Loucy (cell line): Measurements from ENCODE around the gene ARFIP1.

Source experiments
- H2AFZ ChIP-seq: fragments of 200-600 bp; sonication (generic); 2 replicates; pipeline ENCODE4 v1.6.0; 2016; ENCODE audit warnings: antibody characterized with exemption, mild to moderate bottlenecking, low read length, moderate library complexity
- H3F3A ChIP-seq: fragments of 200-600 bp; 2 replicates; pipeline ENCODE4 v1.6.0; 2016; ENCODE audit warnings: antibody characterized with exemption, low read depth, mild to moderate bottlenecking
- H3K27me3 ChIP-seq: fragments of 200-600 bp; sonication (generic); 2 replicates; pipeline ENCODE4 v1.6.1; 2014; ENCODE audit warnings: low read length, mild to moderate bottlenecking; ENCODE audit not compliant: insufficient read depth, poor library complexity, severe bottlenecking
- H3K36me3 ChIP-seq: fragments of 200-600 bp; sonication (generic); 2 replicates; pipeline ENCODE4 v1.6.1; 2016; ENCODE audit warnings: low read length; ENCODE audit not compliant: insufficient read depth
- H3K4me1 ChIP-seq: fragments of 200-600 bp; sonication (generic); 2 replicates; pipeline ENCODE4 v1.5.1; 2014; ENCODE audit warnings: low read length, mild to moderate bottlenecking; ENCODE audit not compliant: insufficient read depth, poor library complexity, severe bottlenecking
- H3K4me2 ChIP-seq: fragments of 200-600 bp; sonication (generic); 2 replicates; pipeline ENCODE4 v1.6.0; 2014; ENCODE audit warnings: antibody characterized with exemption, low read length, low read depth, mild to moderate bottlenecking; ENCODE audit not compliant: poor library complexity, severe bottlenecking
- H3K4me3 ChIP-seq: fragments of 200-600 bp; sonication (generic); 2 replicates; pipeline ENCODE4 v1.5.1; 2014; ENCODE audit warnings: low read length, mild to moderate bottlenecking, mixed read lengths; ENCODE audit not compliant: poor library complexity, severe bottlenecking
- H3K79me2 ChIP-seq: fragments of 200-600 bp; sonication (generic); 2 replicates; pipeline ENCODE4 v1.6.1; 2014; ENCODE audit warnings: low read length; ENCODE audit not compliant: insufficient read depth
- H3K9ac ChIP-seq: fragments of 200-600 bp; sonication (generic); 2 replicates; pipeline ENCODE4 v1.6.0; 2014; ENCODE audit warnings: mild to moderate bottlenecking, low read depth, low read length, moderate library complexity; ENCODE audit not compliant: poor library complexity, severe bottlenecking
- H3K9me2 ChIP-seq: fragments of 200-600 bp; sonication (generic); replicated peaks from 2 replicates; pipeline ENCODE4 v1.6.1; 2016; ENCODE audit warnings: low read depth, low read length, mixed read lengths
- H3K9me3 ChIP-seq: fragments of 200-600 bp; sonication (generic); 2 replicates; pipeline ENCODE4 v1.6.1; 2014; ENCODE audit warnings: mild to moderate bottlenecking, antibody characterized with exemption, low read length, low read depth; ENCODE audit not compliant: insufficient read depth
- H4K20me1 ChIP-seq: fragments of 200-600 bp; sonication (generic); 2 replicates; pipeline ENCODE4 v1.6.0; 2014; ENCODE audit warnings: antibody characterized with exemption, low read length, mild to moderate bottlenecking; ENCODE audit not compliant: insufficient read depth, poor library complexity, severe bottlenecking
- CTCF ChIP-seq: fragments of 200-600 bp; sonication (generic); conservative IDR thresholded peaks from 2 replicates; pipeline ENCODE4 v1.5.1; 2014; ENCODE audit warnings: mild to moderate bottlenecking, antibody characterized with exemption, low read length
- EZH2phosphoT487 ChIP-seq: fragments of 200-600 bp; IDR thresholded peaks from 2 replicates; pipeline ENCODE4 v1.6.1; 2018; ENCODE audit warnings: antibody characterized with exemption, mild to moderate bottlenecking, moderate library complexity, borderline replicate concordance

Gene ARFIP1, protein sequence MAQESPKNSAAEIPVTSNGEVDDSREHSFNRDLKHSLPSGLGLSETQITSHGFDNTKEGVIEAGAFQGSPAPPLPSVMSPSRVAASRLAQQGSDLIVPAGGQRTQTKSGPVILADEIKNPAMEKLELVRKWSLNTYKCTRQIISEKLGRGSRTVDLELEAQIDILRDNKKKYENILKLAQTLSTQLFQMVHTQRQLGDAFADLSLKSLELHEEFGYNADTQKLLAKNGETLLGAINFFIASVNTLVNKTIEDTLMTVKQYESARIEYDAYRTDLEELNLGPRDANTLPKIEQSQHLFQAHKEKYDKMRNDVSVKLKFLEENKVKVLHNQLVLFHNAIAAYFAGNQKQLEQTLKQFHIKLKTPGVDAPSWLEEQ

GRCh38 chr4:152779513-152780266 lies at the start of gene ARFIP1, which contains the start of gene TIGD4:
ARFIP1 (plus strand) TSS chr4:152779954; CDS start chr4:152829634, 49,680 bp downstream.
TIGD4 (minus strand) TSS chr4:152779730; CDS start chr4:152771004, 8,726 bp downstream.
- Histone ChIP-seq H3K4me1 (peaks cover 61% of the 10 kb centered on the region), H4K20me1 (peaks cover 38% of the 10 kb centered on the region), H3F3A (no peaks in the 10 kb centered on the region), H2AFZ (peak within 1 kb of the TSS; percentile 96), H3K9me2 (no peaks in the 10 kb centered on the region), H3K9ac (peak within 1 kb of the TSS; percentile 85), H3K4me3 (peak within 1 kb of the TSS; percentile 94), H3K79me2 (peaks cover 58% of the 10 kb centered on the region), H3K9me3 (no peaks in the 10 kb centered on the region), H3K36me3 (no peaks in the 10 kb centered on the region), H3K4me2 (peak within 1 kb of the TSS; percentile 91), H3K27me3 (no peaks in the 10 kb centered on the region)
- peak; percentile 53 for TF ChIP-seq CTCF
- no peak for TF ChIP-seq EZH2phosphoT487

DNA sequence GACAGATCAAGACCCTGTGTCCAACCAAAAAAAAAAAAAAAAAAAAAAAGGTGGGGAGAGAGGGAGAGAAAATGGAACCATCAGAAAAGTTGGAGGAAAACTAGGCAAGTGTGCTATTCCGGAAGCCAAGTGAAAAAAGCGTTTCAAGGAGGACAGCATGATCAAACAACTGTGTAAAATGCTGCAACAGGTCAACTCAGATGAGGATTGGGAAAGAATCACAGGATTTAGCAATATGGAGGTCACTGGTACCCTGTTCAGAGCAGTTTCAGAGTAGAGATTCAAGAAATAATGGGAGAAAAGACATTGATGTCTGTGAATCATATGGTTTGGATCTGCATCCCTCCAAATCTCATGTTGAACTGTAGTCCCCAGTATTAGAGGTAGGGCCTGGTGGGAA lies 47.8 kb upstream of the ARFIP1 start:
- no peak overlapping the region for H3K4me3 ChIP-seq
- H3K9ac ChIP-seq = no peak overlapping the region
- H3K4me2 ChIP-seq = no peak overlapping the region
- H3K9me3 ChIP-seq = no peaks in the 10 kb centered on the region
- no peaks in the 10 kb centered on the region for H3F3A ChIP-seq
- no peaks in the 10 kb centered on the region for H3K9me2 ChIP-seq
- H3K4me1 ChIP-seq = no peaks in the 10 kb centered on the region
- no peaks in the 10 kb centered on the region for H3K36me3 ChIP-seq
- TF ChIP-seq EZH2phosphoT487 (no peak), CTCF (no peak)
- H4K20me1 ChIP-seq = no peaks in the 10 kb centered on the region
- no peaks in the 10 kb centered on the region for H3K27me3 ChIP-seq
- H3K79me2 ChIP-seq = no peaks in the 10 kb centered on the region
- no peak overlapping the region for H2AFZ ChIP-seq

DNA sequence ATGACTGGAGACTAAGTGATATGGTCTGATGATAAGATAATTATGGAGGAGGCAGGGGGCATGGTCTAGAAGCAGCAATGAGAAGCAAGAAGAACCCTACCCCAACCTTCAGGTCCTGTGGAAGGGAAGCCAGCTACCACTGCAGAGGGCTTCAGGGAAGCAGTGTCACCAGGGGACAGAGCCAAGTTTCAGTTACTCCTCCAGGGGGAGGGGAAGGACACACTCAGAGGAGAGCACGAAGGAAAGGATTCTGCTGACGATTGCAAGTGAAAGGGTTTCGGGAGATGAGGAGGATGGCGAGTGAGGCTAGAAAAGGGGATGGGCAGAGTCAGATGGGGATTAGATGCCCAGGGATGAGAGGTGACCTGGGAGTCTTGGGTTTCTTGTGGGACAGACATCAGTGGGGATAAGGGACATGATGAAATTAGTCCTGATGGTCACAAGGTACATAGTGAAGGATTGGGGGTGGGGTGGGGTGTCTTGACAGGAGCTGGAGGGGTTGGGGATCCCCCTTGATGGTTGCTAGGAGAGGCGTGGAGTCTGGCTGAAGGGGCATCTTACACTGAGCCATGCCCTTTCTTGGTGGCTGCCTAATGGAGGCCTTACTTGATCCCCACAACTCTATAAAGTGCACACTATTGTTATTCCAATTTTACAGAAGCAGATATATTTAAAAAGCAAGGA lies 45.6 kb upstream of the ARFIP1 start:
- H3F3A ChIP-seq = no peaks in the 10 kb centered on the region
- H2AFZ ChIP-seq = no peak overlapping the region
- no peaks in the 10 kb centered on the region for H3K4me1 ChIP-seq
- TF ChIP-seq CTCF = no peak
- no peak for TF ChIP-seq EZH2phosphoT487
- no peaks in the 10 kb centered on the region for H3K9me2 ChIP-seq
- no peak overlapping the region for H3K4me2 ChIP-seq
- H3K9me3 ChIP-seq = no peaks in the 10 kb centered on the region
- no peaks in the 10 kb centered on the region for H3K36me3 ChIP-seq
- no peaks in the 10 kb centered on the region for H4K20me1 ChIP-seq
- no peaks in the 10 kb centered on the region for H3K79me2 ChIP-seq
- no peaks in the 10 kb centered on the region for H3K27me3 ChIP-seq
- no peak overlapping the region for H3K9ac ChIP-seq
- H3K4me3 ChIP-seq = no peak overlapping the region
